ENCODE results near the gene MUSTN1. TPM values are rescaled to one million over a fixed set of nuclear protein-coding genes. Genes with fewer than 3 reads are reported as not detected.

MUSTN1 gene
- total RNA-seq (2014; rRNA removed; shearing (Covaris generic)) = not detected in 2 replicates

DNA sequence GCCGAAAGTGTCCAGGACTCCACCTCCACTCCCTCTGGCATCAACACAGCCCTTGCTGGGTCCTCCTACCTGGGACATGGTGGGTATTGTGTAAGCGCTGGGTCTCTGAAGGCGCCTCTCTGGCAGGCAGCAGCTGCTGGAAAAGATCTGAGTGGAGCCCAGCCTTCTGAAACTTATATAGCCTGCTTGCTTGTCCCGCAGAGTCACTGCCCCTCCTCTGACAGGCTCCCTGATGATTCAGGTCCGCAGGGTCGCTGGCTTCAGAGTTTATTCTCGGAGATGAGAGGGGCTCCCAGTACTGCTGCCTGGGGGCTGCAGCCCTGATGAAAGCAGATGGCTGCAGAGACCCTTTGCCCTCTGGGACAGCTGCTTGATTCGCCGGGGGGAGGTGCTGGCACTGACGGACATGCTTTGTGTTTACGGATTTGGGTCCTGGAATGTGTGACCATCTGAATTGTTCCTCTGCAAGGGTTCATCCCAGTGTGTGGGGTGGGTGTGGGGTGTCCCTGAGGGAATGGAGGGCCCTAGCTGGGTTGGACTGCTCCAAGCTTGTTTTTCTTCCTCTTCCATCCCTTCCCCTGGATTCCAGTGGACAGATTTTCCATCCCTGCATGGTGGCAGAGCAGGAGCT, at the start of gene MUSTN1:
Gene MUSTN1 (minus strand): TSS at position 149 of the 631 bp plus-strand sequence. CDS start 71 bp downstream, at position 78.
- no peak for DNase-seq (ENCODE audit: low read depth in 1 of 2, low spot score in 2 of 2)
- Histone ChIP-seq H3K9me3 (replicated peaks) (no peaks in the 10 kb centered on the region), H3K27ac (no peak within 1 kb of the TSS), H3K36me3 (no peaks in the 10 kb centered on the region), H3K27me3 (replicated peaks) (no peaks in the 10 kb centered on the region), H3K4me1 (replicated peaks) (peaks cover 20% of the 10 kb centered on the region), H3K4me3 (no peak within 1 kb of the TSS)

DNA sequence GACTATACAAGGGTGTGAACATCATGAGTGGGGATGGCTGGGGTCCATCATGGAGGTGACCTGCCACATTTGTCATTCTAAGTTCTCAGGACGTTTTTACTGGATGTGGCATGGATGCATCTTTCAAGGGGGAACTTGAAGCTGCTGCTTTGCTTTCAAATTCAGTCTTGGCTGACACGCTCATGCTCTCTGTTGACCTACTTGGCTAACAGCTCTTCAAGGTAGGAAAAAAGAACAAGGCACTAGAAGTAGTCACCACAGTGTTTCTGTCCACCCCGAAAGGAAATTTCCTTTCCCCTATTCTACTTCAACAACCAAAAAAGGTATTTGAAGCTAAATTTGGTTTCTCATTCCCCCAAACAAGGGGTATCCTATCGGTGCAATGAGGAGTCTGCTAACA, 47.6 kb upstream of the MUSTN1 start:
- Histone ChIP-seq H3K9me3 (replicated peaks) (no peaks in the 10 kb centered on the region), H3K4me3 (no peak overlapping the region), H3K36me3 (peaks cover 6% of the 10 kb centered on the region; the same call in 1 of the 2 replicates), H3K27ac (no peak overlapping the region), H3K4me1 (replicated peaks) (no peaks in the 10 kb centered on the region), H3K27me3 (replicated peaks) (no peaks in the 10 kb centered on the region)
- no peak for DNase-seq (ENCODE audit: low read depth in 1 of 2, low spot score in 2 of 2)

DNA sequence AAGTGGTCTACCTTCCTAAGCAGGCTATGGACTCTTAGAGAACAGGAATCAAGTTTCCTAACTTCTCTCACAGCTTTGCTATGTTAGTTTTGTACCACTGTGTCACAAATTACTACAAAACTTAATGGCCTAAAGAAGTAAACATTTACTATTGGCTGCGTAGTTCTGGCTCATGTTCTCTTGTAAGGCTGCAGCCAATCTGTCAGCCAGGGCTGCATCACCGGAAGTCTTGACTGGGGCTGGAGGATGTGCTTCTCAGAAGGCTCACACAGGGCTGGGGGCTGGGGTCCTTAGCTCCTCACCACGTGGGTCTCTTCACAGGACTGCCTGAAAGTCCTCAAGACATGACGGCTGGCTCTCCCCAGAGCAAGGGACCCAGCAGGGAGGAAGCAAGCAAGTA, 47.1 kb upstream of the MUSTN1 start:
- H3K27ac ChIP-seq = no peak overlapping the region
- H3K36me3 ChIP-seq = peaks cover 6% of the 10 kb centered on the region; the same call in 1 of the 2 replicates
- H3K9me3 ChIP-seq (replicated peaks) = no peaks in the 10 kb centered on the region
- no peaks in the 10 kb centered on the region for H3K4me1 ChIP-seq (replicated peaks)
- no peak overlapping the region for H3K4me3 ChIP-seq
- DNase-seq (ENCODE audit: low read depth in 1 of 2, low spot score in 2 of 2) = no peak
- no peaks in the 10 kb centered on the region for H3K27me3 ChIP-seq (replicated peaks)

DNA sequence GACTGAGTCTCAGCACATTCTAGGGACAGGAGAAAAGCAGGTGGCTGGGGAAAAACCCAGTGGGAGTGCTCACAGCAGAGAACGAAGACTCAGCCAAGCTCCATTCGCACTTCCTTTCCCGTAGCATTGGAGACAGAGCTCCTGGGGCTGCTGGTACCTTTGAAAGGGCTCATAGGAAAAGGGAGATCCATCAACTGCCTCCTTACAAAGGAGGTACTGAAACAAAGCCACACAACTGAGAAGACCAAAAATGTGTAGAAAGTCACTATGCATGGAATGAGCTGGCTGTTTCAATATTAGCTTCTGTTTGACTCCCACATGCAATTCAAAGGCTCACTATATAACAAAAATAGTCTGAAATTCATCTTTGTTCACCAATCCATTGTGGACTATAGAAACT, 45.7 kb upstream of the MUSTN1 start:
- Histone ChIP-seq H3K9me3 (replicated peaks) (no peaks in the 10 kb centered on the region), H3K36me3 (peaks cover 6% of the 10 kb centered on the region; the same call in 1 of the 2 replicates), H3K27ac (no peak overlapping the region), H3K27me3 (replicated peaks) (no peaks in the 10 kb centered on the region), H3K4me1 (replicated peaks) (no peaks in the 10 kb centered on the region), H3K4me3 (no peak overlapping the region)
- no peak for DNase-seq (ENCODE audit: low read depth in 1 of 2, low spot score in 2 of 2)

DNA sequence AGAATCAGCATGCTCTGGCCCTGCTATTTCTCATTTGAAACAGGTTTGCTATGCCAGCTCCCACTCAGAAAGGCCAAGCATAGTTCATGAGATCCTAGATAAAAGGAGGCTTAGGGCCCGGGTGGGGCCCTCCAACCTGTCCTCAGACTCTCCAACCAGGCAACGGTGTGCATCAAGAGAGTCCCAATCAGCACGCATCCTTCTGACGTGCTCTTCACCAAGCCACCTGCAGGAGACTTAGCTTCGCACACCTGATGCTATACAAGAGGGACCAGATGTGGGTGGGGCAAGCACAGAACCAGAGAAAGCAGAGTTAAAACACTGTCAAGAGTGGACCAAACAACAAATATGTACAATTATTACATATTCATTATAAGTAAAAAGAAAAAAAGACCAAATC, 45.2 kb upstream of the MUSTN1 start:
- no peak overlapping the region for H3K4me3 ChIP-seq
- H3K4me1 ChIP-seq (replicated peaks) = no peaks in the 10 kb centered on the region
- H3K36me3 ChIP-seq = peaks cover 4% of the 10 kb centered on the region; the same call in 1 of the 2 replicates
- H3K27me3 ChIP-seq (replicated peaks) = no peaks in the 10 kb centered on the region
- no peak for DNase-seq (ENCODE audit: low read depth in 1 of 2, low spot score in 2 of 2)
- no peak overlapping the region for H3K27ac ChIP-seq
- H3K9me3 ChIP-seq (replicated peaks) = no peaks in the 10 kb centered on the region

DNA sequence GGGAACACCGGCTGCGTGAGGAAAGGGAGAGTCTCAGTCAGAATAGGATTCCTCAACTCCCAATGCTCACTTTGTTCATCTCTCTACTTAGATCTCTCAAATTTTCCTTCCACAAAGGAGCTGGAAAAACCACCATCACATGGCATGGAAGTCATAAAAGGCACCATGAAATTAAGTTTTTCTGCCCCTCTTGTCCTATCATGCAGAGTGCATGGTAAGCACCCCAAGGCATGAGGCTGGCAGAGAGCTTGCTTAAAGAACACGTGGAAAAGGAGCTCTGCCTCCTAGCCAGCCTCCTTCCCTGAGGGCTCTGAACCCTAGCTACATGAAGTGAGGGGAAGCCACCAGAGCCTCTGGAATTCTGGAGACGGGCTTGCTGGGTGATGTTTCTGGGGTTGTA, 44.8 kb upstream of the MUSTN1 start:
- H3K36me3 ChIP-seq = no peaks in the 10 kb centered on the region; the same call in 1 of the 2 replicates
- H3K4me3 ChIP-seq = no peak overlapping the region
- H3K27me3 ChIP-seq (replicated peaks) = no peaks in the 10 kb centered on the region
- H3K9me3 ChIP-seq (replicated peaks) = no peaks in the 10 kb centered on the region
- no peak for DNase-seq (ENCODE audit: low read depth in 1 of 2, low spot score in 2 of 2)
- no peaks in the 10 kb centered on the region for H3K4me1 ChIP-seq (replicated peaks)
- H3K27ac ChIP-seq = no peak overlapping the region

DNA sequence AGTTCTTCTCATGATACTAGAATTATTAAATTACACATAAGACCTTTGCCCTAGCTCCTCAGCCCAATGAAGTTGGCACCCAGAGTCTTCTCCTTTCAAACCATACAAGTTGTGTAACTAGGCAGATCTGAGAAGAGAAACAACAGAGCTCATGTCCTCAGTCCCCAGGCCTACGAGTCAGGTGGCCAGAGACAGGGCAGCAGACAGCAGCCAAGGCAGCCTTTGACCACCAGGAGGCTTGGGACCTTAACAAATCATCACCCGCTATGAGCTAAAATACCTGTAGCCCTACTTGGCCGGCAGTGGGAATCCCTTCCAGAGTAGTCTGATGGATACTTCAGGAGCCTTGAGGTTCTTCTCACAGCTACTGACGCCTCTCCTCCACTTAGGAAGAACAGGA, 44.3 kb upstream of the MUSTN1 start:
- H3K9me3 ChIP-seq (replicated peaks) = no peaks in the 10 kb centered on the region
- H3K27ac ChIP-seq = no peak overlapping the region
- peaks cover 4% of the 10 kb centered on the region; the same call in 1 of the 2 replicates for H3K4me1 ChIP-seq (replicated peaks)
- DNase-seq (ENCODE audit: low read depth in 1 of 2, low spot score in 2 of 2) = no peak
- H3K4me3 ChIP-seq = no peak overlapping the region
- no peaks in the 10 kb centered on the region; the same call in 1 of the 2 replicates for H3K36me3 ChIP-seq
- H3K27me3 ChIP-seq (replicated peaks) = no peaks in the 10 kb centered on the region

DNA sequence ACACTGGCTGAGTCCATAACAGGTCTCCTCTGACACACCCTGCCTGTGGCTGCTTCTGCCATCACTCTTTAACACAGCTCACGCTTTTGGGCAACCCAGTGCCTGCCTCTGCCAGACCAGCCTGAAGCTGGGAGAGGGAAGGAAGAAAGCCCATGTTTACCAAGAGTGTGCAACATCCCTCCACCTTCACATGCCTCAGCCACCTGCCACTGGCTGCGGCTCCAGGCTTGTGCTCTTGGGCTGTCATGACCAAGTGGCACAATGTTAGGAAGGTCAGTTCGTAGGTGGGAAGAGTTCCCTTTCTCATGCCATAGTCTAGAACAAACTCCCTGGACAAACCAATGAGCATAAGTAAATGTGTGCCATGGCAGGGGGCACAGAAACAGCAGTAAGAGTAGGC, 42.3 kb upstream of the MUSTN1 start:
- no peak overlapping the region for H3K4me3 ChIP-seq
- no peaks in the 10 kb centered on the region for H3K9me3 ChIP-seq (replicated peaks)
- no peaks in the 10 kb centered on the region for H3K36me3 ChIP-seq
- DNase-seq (ENCODE audit: low read depth in 1 of 2, low spot score in 2 of 2) = no peak
- H3K27me3 ChIP-seq (replicated peaks) = no peaks in the 10 kb centered on the region
- no peak overlapping the region for H3K27ac ChIP-seq
- H3K4me1 ChIP-seq (replicated peaks) = peaks cover 10% of the 10 kb centered on the region; the same call in 1 of the 2 replicates

DNA sequence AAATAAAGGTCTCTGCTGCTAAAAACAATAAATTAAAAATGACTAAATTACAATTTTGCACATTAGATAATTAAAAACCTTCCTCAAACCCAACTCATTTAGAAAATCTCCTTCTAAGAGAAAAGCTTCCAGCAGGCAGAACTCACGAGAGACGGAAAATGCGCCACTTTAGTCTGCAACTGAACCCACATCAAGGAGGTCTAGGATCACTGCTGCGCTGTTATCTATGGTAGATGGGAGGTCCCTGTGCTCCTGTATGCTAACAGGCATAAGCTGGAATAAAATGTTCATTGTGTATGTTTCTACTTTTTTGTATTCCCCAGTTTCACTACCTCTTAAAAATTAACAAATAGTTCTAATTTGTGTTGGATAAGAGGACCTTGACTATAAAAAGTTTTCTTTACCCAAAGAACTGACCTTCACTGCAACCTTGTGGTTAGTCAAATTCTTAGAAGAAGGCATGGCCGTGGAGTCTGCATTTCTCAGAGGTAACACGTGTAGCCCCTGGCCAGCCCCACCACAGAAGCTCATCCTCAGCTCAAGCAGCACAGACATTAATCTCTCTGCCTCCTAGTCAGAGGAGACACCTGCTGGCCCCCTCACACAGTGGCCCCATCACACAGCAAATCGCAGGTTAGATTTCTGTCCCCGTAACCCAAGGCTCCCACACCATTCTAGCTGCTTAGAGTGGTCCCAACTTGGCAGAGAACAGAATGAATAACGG, 40.2 kb upstream of the MUSTN1 start:
- Histone ChIP-seq H3K27me3 (replicated peaks) (no peaks in the 10 kb centered on the region), H3K36me3 (no peaks in the 10 kb centered on the region), H3K9me3 (replicated peaks) (no peaks in the 10 kb centered on the region), H3K27ac (no peak overlapping the region), H3K4me3 (no peak overlapping the region), H3K4me1 (replicated peaks) (peaks cover 10% of the 10 kb centered on the region; the same call in 1 of the 2 replicates)
- no peak for DNase-seq (ENCODE audit: low read depth in 1 of 2, low spot score in 2 of 2)

DNA sequence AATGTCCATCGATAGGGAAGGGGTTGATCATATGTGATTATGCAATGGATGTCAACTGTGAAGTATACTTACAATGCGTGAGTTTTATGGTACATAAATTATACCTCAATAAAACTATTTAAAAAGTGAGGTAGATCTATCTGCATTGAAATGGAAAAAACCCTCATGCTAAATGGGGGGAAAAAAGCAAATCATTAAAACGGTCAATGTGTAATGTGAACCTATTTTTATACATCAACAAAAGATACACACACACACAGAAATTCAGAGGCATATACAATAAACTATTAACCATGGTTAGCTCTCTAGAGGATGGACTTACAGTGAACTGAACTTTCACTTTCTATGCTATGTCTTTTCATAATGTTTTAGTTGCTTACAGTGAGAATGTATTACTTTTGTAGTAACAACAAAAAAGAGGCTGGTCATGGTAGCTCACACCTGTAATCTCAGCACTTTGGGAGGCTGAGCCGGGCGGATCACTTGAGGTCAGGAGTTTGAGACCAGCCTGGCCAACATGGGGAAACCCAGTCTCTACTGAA, 39.4 kb upstream of the MUSTN1 start:
- DNase-seq (ENCODE audit: low read depth in 1 of 2, low spot score in 2 of 2) = no peak

DNA sequence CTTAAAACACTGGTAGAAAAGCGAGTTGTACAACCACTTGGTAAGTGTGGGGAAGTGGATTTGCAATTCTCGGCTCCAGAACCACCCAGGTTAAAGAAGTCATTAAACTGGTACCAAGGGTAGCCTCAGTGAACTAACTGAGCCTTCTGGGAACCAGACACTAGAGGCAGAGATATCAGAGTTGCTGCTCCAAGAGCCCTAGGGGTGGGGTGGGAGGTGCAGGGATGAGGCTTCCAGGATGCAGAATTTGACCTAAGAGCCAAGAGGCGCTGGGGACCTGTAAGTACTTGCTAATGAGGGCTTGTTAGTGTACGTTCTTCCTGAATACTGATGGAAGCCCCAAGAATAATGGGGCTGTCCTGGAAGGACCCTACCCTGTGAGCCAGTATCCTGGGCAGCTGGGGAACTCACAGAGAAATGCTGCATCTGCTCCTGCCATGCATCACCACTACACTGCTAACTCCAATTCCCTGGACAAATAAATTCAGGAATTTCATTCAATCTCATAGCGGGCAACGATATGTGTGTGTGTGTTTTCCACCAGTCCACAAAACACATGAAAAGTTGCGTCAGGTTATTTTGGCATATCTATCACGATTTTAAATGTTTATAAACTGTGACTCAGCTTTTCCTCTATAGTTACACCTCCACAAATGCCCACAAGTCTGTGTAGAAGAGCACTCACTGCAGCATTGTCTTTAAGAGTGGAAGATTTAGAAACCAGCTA, 38.8 kb upstream of the MUSTN1 start:
- peak in 1 of 2 experiments; percentile 10 for DNase-seq (ENCODE audit: low read depth in 1 of 2, low spot score in 2 of 2)
- Histone ChIP-seq H3K27ac (no peak overlapping the region), H3K4me1 (replicated peaks) (peaks cover 10% of the 10 kb centered on the region; the same call in 1 of the 2 replicates)

More for the DNA sequence above, 39.4 kb upstream of the MUSTN1 start:
- no peak overlapping the region for H3K4me3 ChIP-seq
- no peaks in the 10 kb centered on the region for H3K36me3 ChIP-seq
- no peaks in the 10 kb centered on the region for H3K9me3 ChIP-seq (replicated peaks)
- no peak overlapping the region for H3K27ac ChIP-seq
- peaks cover 10% of the 10 kb centered on the region; the same call in 1 of the 2 replicates for H3K4me1 ChIP-seq (replicated peaks)
- H3K27me3 ChIP-seq (replicated peaks) = no peaks in the 10 kb centered on the region

DNA sequence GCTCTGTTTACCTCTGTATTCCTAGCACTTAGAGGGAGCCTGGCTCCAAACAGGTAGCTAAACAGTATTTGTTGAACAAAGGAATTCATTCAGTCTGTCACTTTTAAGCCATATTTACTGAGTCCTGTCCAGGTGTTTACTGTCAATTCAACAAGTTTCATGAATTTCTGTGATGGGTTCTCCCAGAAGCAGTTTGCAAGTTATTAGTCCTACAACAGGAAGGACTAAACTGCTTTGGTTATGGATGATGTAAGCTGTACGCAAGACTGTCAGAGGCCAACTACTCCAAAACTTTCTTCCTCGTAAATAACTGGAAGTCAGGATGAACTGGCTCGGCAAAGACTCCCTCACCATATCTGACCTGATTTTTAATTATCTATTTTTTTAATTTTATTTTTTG, 37.4 kb upstream of the MUSTN1 start:
- no peaks in the 10 kb centered on the region for H3K9me3 ChIP-seq (replicated peaks)
- peaks cover 10% of the 10 kb centered on the region; the same call in 1 of the 2 replicates for H3K4me1 ChIP-seq (replicated peaks)
- no peaks in the 10 kb centered on the region for H3K27me3 ChIP-seq (replicated peaks)
- no peak overlapping the region for H3K4me3 ChIP-seq
- H3K27ac ChIP-seq = no peak overlapping the region
- DNase-seq (ENCODE audit: low read depth in 1 of 2, low spot score in 2 of 2) = no peak
- H3K36me3 ChIP-seq = no peaks in the 10 kb centered on the region

More for the DNA sequence above, 38.8 kb upstream of the MUSTN1 start:
- Histone ChIP-seq H3K36me3 (no peaks in the 10 kb centered on the region), H3K27me3 (replicated peaks) (no peaks in the 10 kb centered on the region), H3K4me3 (no peak overlapping the region), H3K9me3 (replicated peaks) (no peaks in the 10 kb centered on the region)

DNA sequence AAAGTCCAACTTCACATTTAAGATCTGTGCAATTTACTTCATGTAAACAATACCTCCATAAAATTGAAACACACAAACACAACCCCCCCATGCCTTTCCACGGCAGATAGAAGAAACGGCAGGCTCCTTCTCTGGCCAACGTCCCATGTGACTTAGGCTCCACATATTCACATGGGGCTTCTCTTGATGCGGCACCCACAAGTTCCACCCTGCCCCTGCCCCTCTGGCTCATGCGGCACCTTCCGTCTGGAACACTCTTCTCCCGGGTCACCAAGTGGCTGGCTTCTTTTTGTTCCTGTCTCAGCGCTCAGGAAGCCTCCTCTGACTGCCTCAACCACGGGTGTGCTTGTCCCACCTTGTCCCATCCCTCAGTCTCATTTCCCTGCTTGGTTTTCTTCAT, 36.9 kb upstream of the MUSTN1 start:
- Histone ChIP-seq H3K4me1 (replicated peaks) (peaks cover 10% of the 10 kb centered on the region; the same call in 1 of the 2 replicates), H3K36me3 (no peaks in the 10 kb centered on the region), H3K27ac (no peak overlapping the region), H3K27me3 (replicated peaks) (no peaks in the 10 kb centered on the region), H3K4me3 (no peak overlapping the region), H3K9me3 (replicated peaks) (no peaks in the 10 kb centered on the region)
- no peak for DNase-seq (ENCODE audit: low read depth in 1 of 2, low spot score in 2 of 2)
